ENCODE results near the gene SRGN.

GRCh38 chr10:69139961-69140360, 52.1 kb downstream of the SRGN start:
- TF ChIP-seq CTCF (IDR thresholded peaks at IDR 0.05) = no peak
- no peak for TF ChIP-seq POLR2AphosphoS5 (IDR thresholded peaks at IDR 0.05)
- TF ChIP-seq POLR2A (IDR thresholded peaks at IDR 0.05) = no peak
